Stimulated activated CD4-positive, alpha-beta T cell treated with anti-CD3 and anti-CD28 coated beads, Interleukin-1b, Interleukin-23, amount 100 ng/mL, for 24 hours (primary cell): ENCODE measurements around the gene PRKX.
"Not testable (repeated sequence)": the region's sequence is repeated elsewhere in the genome, so short reads cannot be mapped to it uniquely, and the experiment has no call there.

ENCODE experiments used
- DNase-seq, 4 experiments: peaks; one replicate each; pipeline ENCODE4 v3.0.0-alpha.2; 2020; ENCODE audit warnings: low read depth in 4 of 4, low spot score in 1 of 4

Gene PRKX

DNA sequence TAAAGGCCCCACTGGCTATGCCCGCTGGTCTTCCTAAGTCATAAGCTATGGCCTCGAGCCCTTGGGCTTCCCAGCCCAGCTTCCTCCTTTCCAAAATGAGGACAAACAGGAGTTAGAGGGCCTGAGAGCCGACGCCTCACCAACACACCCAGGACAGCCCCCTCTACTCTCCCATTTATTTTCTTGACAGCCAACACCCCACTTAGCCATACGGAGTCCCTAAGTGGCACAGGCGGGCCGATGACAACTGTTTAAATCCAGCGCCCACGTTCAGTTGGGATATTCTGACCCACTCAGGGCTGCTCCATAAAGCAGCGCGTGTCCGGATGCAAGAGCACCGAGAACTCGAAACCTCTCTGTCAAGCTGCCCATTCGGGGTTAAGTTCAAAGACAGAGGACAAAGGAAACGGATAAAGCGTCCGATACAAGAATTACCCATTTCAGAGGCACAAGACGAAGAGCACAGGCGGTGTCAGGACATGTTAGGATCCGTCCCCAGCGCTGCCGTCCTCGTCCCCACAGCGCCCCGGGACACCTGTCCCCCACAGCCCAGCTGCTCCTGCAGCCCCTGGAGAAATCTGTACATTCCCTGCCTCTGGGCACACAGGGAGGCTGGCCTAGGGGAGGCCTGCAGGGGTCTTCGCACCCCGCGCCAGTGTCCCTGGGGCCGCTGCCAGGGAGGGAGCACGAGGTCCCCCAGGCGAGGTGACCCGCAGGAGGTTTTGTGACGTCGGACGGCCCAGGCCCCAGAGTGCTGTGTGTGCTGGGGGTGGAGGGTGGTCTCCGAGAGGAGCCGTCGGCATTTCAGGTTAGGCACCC, 1.2 kb downstream of the PRKX start:
- DNase-seq: no peak

- DNase-seq: no peak
Observed at GRCh38 chrX:3711331-3711917, 2.0 kb downstream of the PRKX start.

DNA sequence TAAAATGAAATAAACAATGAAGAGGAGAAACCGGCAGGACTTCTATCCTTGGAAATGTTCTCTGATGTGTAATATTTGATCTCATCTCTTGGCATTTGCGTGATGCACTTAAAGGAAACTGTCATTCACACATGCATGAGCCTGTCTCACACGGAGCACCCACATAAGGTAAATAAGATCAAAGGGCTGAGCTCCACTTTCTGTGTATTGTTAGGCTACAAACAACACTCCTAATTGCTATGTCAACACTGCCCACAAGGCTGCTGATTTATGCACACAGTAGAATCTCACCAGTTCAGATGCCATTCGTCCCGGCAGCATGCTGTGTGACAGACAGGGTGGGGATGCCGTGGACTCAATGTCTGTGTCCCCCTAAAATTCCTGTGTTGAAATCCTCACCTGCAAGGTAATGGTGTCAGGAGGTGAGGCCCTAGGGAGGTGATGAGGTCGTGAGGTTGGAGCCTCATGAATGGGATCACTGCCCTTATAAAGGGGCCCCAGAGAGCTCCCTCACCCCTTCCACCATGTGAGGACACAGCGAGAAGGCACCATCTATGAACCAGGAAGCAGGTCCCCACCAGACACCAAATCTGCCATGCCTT, 5.7 kb downstream of the PRKX start:
- DNase-seq: not testable (repeated sequence)

DNA sequence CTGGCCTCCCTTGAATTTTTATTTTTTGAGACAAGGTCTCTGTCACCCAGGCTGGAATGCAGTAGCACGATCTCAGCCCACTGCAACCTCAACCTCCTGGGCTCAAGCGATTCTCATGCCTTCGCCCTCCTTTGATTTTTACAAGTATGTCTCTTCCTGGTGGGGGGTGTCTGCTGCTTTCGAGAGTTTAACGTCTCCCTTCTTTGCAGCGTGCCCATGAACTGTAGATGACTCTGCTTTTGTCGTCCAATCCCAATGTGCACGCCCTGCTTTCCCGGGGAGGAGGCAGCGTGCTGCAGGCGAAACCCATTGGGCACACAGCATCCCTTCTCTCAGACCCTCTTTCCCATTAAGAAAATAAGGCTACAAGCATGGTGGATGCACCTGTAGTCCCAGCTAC, 7.0 kb downstream of the PRKX start:
- no peak for DNase-seq

GRCh38 chrX:3703251-3703650, 10.2 kb downstream of the PRKX start:
- DNase-seq: not testable (repeated sequence)

GRCh38 chrX:3702095-3702494, 11.4 kb downstream of the PRKX start:
- DNase-seq: not testable (repeated sequence)

DNA sequence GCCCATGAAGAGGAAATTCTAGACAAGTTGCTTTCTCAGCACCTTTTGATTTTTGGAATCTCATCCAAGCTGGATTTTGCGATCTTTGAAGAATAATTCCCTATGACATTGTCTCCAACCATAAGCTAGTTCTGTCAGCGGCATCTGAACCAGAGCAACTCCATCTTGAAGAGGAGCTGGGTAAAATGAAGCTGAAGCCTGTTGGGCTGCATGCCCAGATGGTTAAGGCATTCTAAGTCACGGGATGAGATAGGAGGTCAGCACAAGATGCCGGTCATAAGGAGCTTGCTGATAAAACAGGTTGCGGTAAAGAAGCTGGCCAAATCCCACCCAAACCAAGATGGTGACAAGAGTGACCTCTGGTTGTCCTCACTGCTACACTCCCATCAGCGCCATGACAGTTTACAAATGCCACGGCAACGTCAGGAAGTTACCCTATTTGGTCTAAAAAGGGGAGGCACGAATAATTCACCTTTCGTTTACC, 12.0 kb downstream of the PRKX start:
- DNase-seq: not testable (repeated sequence)

GRCh38 chrX:3699821-3700381, 13.5 kb downstream of the PRKX start:
- DNase-seq: no peak

DNA sequence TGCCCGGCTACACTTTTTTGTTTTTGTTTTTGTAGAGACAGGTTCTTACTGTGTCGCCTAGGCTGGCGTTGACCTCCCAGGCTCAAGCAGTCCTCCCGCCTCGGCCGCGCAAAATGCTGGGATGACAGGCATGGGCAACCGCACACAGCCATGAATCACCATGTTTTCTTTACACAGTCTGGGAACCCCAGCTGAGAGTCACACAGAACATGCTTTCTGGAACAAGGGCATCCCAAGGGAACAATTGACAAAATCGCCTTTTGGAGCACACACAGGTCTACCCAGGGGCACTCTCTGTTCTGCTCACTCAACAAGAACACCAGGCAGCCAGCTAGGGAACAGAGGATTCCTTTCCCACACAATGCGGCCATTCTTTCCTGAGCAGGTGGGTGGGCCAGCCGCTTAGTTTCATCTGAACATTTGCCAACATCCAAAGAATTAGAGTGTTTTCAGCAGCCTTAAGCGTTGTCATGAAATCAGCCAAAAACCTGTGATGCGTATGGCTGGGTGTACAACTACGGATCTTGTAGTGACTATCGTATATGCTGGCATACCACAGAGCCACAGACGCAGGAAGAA, 15.7 kb downstream of the PRKX start:
- DNase-seq: no peak

GRCh38 chrX:3697220-3697684, 16.2 kb downstream of the PRKX start:
- DNase-seq: no peak

- DNase-seq: no peak
Observed at GRCh38 chrX:3695536-3695935, 17.9 kb downstream of the PRKX start.

- DNase-seq: no peak
Observed at GRCh38 chrX:3690140-3690539, 23.3 kb downstream of the PRKX start.

DNA sequence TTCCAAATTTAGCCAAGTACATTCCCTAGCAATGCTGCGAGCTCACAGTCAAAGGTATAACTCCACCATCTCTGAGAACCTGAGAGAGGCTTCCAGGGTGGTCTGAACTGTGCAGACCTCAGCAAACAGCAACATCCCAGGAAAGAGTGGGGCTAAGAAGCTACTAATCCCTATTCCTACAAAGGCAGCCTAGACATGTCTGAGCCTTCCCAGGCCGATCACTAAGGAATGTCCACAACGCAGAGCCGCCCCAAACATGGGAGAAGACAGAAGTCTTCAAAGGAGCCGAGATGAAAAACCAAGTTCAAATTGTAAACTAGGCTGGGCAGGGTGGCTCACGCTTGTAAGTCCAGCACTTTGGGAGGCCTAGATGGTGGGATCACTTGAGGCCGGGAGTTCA, 30.2 kb downstream of the PRKX start:
- DNase-seq: not testable (repeated sequence)

- no peak for DNase-seq
Observed at GRCh38 chrX:3680459-3680858, 33.0 kb downstream of the PRKX start.

DNA sequence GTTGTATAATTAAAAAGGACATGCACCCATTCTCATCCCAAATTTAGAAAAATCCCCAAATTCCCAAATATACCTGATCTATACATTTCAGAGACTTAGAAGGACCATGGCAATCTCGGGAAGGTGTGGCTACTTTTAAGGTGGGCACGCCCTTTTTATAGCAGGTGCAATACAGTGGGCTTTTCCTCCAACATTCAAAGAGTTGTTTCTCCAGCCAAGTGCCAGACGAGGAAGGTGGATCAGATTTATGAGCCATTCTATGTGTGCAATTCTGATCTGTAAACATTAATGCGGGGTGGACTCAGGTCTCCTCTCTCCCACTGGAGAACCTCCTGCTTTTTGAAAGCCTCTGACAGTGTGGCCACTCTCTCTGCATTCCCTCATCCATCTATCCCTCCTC, 33.8 kb downstream of the PRKX start:
- DNase-seq: no peak

- no peak for DNase-seq
Observed at GRCh38 chrX:3678328-3678727, 35.1 kb downstream of the PRKX start.

DNA sequence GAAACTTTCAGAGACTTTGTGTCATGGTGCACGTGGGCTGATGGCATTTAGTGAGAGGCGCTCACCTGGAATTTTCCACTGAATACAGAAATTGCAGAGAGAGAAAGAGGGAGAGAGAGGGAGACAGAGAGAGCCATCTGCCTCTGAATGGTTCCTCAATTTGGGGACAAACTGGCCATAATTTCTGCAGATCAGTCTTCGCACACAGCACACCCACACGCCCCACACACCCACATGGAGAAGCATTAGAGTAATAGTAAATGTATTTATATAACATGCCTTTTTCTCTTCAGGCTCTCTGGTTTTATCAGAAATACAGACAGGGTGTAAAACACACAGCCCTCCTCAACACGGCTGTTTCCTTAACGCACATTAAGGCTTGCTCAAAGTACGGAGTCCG, 38.6 kb downstream of the PRKX start:
- no peak for DNase-seq

GRCh38 chrX:3669841-3670475, 43.5 kb downstream of the PRKX start:
- no peak for DNase-seq

DNA sequence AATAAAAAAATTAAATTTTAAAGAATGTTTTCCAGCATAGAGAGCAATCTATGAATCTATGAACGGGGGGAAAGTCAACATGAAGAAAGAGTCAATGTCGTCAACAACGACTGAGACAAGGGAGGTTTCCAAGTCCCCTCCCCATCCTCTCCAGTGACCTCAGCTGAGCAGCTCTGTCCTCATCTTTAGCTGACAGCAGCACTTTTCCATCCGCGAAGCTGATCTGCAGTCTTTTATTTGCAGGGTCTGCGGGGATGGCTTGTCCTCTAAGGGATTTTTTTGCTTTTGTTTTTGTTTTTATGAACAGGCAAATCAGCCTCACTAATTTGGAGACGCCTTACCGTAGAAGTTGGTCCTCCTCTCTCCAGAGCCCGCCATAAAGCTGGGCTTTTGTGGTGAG, 46.5 kb downstream of the PRKX start:
- DNase-seq: no peak

DNA sequence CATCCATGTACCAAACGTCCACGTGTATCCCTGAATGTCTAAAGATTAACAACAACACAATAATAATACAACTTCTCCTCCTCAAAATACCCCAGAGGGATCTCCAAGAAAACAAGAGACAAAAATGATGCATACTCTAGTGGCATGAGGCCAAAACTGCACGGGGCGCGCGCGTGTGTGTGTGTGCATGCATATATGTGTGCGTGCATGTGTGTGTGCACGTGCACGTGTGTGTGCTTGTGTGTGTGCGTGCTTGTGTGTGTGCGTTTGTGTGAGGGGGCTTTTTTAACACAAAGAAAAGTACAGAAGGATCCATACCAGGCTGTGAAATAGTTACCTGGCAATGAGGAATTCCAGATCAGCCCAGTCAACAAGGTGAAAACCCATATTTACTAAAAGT, 48.5 kb downstream of the PRKX start:
- no peak for DNase-seq
